ENCODE measurements around the gene SIX4. TPM values are rescaled to one million over a fixed set of nuclear protein-coding genes. Genes with fewer than 3 reads are reported as not detected.

The SIX4 gene
- 1 to 10 TPM in 8 of 9 donors, under 1 TPM in 1; 0.98 to 3.9 (median 3.1) TPM for total RNA-seq
- 1 to 10 TPM in 1 of 3 donors, under 1 TPM in 2; 0.40 to 1.5 (median 0.64) TPM for polyA plus RNA-seq
- long read RNA-seq, donor 1, full-length matches to known transcripts, result 1 of 1 reads
- long read RNA-seq, donor 1, partial matches to known transcripts, result 0 of 1 reads
- long read RNA-seq, donor 1, other reads (novel, unspliced or antisense), result 0 of 1 reads
- long read RNA-seq, donor 2, partial matches to known transcripts, result 22 of 27 reads
- long read RNA-seq, donor 2, other reads (novel, unspliced or antisense), result 5 of 27 reads
- long read RNA-seq, donor 3, result 0 reads
- long read RNA-seq, donor 4, partial matches to known transcripts, result 0 of 1 reads
- long read RNA-seq, donor 4, other reads (novel, unspliced or antisense), result 1 of 1 reads
- long read RNA-seq, donor 5, partial matches to known transcripts, result 0 of 3 reads
- long read RNA-seq, donor 5, other reads (novel, unspliced or antisense), result 3 of 3 reads
- long read RNA-seq, donor 6, result 0 reads
- long read RNA-seq, donor 7, result 0 reads
- long read RNA-seq, donor 8, result 0 reads
- long read RNA-seq, donor 9, result 0 reads
- long read RNA-seq, donor 10, partial matches to known transcripts, result 0 of 33 reads
- long read RNA-seq, donor 10, other reads (novel, unspliced or antisense), result 32 of 33 reads

DNA sequence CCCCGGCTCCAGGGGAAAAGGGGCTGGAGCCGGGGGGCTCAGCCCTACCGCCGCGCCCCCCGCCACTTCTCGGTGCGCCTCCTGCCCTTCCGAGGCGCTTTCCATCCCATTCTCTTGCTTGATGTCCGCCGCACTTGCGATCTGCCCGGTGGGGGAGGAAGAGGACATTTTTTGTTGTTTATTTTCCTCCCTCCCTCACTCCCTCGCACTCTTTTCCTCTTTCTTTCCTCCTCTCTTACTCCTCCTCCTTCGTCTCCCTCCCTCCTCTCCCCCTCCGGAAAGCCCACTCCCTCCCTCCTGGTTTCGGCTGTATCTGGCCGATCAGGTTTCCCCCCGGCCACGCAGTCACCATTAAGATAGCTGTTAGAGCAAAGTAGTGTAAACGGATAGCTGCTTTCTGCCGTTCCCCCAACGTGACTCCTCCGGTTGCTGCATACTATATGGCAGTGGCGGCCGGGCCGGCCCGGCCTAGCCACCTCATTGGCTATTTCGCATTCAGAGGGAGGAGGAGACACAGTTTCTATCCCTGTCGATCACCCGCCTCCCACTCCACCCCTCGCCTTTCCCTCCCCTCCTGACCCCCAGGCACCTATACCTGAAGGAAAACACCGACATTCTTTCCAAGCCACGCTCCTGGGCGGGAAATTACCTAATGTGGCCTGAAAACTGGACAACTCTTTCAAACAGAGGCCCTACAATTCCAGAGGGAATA, at the start of gene SIX4:
SIX4 (minus strand) TSS at position 445 of the 712 bp plus-strand sequence; CDS start at position 168, 277 bp downstream.
- intact Hi-C loops (cut with DNase I), result loop anchor here in 1 of 2 donors (10.0 kb wide), 1 partner anchor 141 kb away; no protein-coding TSS in a partner anchor
- H3K27me3 ChIP-seq, result no peaks in the 10 kb centered on the region
- H3K4me3 ChIP-seq, result peak within 1 kb of the TSS; percentile 70 to 86 (median 78)
- H3K4me1 ChIP-seq (replicated peaks in 1 of 2), result peaks cover 15 to 25% of the 10 kb centered on the region in 2 donors
- peak within 1 kb of the TSS in 3 of 5 donors; percentile 50 to 66 (median 61) for H3K27ac ChIP-seq
- DNase-seq, result peak; percentile 62 to 80 (median 72)
- no peaks in the 10 kb centered on the region for H3K9me3 ChIP-seq (replicated peaks in 1 of 3)
- H3K36me3 ChIP-seq (replicated peaks in 1 of 2), result no peaks in the 10 kb centered on the region
- TF ChIP-seq, protein P1, sequence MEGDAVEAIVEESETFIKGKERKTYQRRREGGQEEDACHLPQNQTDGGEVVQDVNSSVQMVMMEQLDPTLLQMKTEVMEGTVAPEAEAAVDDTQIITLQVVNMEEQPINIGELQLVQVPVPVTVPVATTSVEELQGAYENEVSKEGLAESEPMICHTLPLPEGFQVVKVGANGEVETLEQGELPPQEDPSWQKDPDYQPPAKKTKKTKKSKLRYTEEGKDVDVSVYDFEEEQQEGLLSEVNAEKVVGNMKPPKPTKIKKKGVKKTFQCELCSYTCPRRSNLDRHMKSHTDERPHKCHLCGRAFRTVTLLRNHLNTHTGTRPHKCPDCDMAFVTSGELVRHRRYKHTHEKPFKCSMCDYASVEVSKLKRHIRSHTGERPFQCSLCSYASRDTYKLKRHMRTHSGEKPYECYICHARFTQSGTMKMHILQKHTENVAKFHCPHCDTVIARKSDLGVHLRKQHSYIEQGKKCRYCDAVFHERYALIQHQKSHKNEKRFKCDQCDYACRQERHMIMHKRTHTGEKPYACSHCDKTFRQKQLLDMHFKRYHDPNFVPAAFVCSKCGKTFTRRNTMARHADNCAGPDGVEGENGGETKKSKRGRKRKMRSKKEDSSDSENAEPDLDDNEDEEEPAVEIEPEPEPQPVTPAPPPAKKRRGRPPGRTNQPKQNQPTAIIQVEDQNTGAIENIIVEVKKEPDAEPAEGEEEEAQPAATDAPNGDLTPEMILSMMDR (IDR thresholded peaks at IDR 0.05), result no peak
- TF ChIP-seq POLR2A (IDR thresholded peaks at IDR 0.05), result peak in 1 of 2 donors; percentile 71
- 1 to 5% (median 2%) methylated on average over 31 to 36 of the region's 36 CpGs for WGBS, 4 donors

DNA sequence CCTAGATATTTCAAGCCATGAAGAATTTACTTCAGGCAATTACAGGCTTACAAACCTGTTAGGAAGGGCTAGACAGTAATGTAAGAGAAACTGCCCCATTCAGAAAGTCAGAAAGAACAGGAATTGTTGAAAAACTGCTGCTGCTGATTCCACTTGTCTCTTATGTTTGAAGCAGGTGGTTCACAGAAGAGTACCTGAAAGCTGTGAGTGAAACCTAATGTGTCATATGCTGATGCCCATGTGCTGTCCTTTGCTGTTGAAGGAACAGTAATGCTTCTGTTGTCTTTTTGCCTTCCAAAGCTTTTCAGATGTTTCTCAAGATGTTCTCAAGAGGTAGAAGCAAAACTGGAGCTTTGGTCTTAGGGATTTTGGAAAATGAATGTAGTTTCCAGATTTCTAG, 49.4 kb upstream of the SIX4 start:
- intact Hi-C loops (cut with DNase I), result no loop called here
- no peak overlapping the region for H3K4me3 ChIP-seq
- H3K27me3 ChIP-seq, result no peaks in the 10 kb centered on the region
- no peaks in the 10 kb centered on the region for H3K36me3 ChIP-seq (replicated peaks in 1 of 2)
- no peak for DNase-seq
- no peak overlapping the region for H3K27ac ChIP-seq
- no peak for TF ChIP-seq POLR2A (IDR thresholded peaks at IDR 0.05)
- TF ChIP-seq, protein P1 (IDR thresholded peaks at IDR 0.05), result no peak
- H3K4me1 ChIP-seq (replicated peaks in 1 of 2), result peaks cover 9 to 10% of the 10 kb centered on the region in 2 donors
- no peaks in the 10 kb centered on the region for H3K9me3 ChIP-seq (replicated peaks in 1 of 3)

DNA sequence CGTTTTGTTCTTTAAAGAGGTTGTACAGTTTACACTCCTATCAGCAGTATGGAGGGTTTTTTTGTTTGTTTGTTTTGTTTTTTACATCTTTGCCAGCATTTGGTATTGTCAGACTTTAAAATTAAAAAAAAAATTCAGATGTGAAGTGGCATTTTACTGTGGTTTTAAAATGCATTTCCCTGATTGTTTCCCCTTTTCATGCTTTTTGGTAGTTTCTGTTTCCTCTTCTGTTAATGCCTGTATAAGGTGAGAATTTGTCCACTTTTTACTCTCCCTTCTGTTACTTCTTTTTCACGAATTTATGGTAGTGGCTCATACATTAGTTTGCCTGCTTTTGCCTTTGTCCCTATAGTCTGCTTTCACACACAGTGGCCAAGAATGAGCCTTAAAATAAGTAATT, 47.0 kb upstream of the SIX4 start:
- Histone ChIP-seq H3K36me3 (replicated peaks in 1 of 2) (no peaks in the 10 kb centered on the region), H3K9me3 (replicated peaks in 1 of 3) (no peaks in the 10 kb centered on the region), H3K4me1 (replicated peaks in 1 of 2) (no peaks in the 10 kb centered on the region), H3K4me3 (no peak overlapping the region), H3K27me3 (no peaks in the 10 kb centered on the region), H3K27ac (no peak overlapping the region)
- intact Hi-C loops (cut with DNase I), result no loop called here
- no peak for DNase-seq
- TF ChIP-seq, protein P1 (IDR thresholded peaks at IDR 0.05), result no peak
- TF ChIP-seq POLR2A (IDR thresholded peaks at IDR 0.05), result no peak
- WGBS, 4 donors, result 42 to 46% (median 43%) methylated on average over 2 of the region's 2 CpGs

DNA sequence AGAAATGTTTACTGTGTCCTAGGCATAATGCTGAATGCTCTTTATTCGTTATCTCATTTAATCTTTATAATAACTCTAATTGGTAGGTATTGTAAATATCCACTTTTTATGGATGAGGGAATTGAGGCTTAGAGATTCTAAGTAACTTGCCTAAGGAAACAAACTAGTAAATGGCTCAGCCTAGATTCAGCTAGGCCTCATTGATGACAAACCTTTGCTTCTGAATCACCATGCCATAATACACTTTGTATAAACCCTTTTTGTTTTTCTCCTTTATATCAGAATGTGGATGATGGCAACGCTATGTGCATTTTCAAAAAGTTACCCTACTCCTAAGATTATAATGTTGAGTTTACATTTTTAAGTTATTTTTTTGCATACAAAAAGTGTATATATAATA, 44.5 kb upstream of the SIX4 start:
- no peak for DNase-seq
- Histone ChIP-seq H3K27ac (no peak overlapping the region), H3K4me3 (no peak overlapping the region), H3K9me3 (replicated peaks in 1 of 3) (no peaks in the 10 kb centered on the region), H3K36me3 (replicated peaks in 1 of 2) (no peaks in the 10 kb centered on the region), H3K4me1 (replicated peaks in 1 of 2) (no peaks in the 10 kb centered on the region), H3K27me3 (no peaks in the 10 kb centered on the region)
- intact Hi-C loops (cut with DNase I), result no loop called here
- TF ChIP-seq POLR2A (IDR thresholded peaks at IDR 0.05), result no peak
- TF ChIP-seq, protein P1 (IDR thresholded peaks at IDR 0.05), result no peak
- WGBS, 4 donors, result 92 to 100% (median 96%) methylated on average over 2 of the region's 2 CpGs

Measured in adrenal gland (tissue), 19 donors.